NB4 (cell line): ENCODE results near the gene MRPL54.

Experiments
- CTCF ChIP-seq: IDR thresholded peaks from one replicate; pipeline ENCODE4 v1.5.1; 2012; ENCODE audit warnings: low read depth, low read length
- POLR2A ChIP-seq: IDR thresholded peaks from 2 replicates; pipeline ENCODE4 v1.6.1; 2011; ENCODE audit warnings: mild to moderate bottlenecking; ENCODE audit not compliant: insufficient read length; ENCODE audit errors: extremely low read depth

- TF ChIP-seq CTCF = no peak
- no peak for TF ChIP-seq POLR2A
These were observed 30.4 kb upstream of the MRPL54 start for GRCh38 chr19:3732108-3732507.
